Measurements from ENCODE around the gene ARHGEF6.

Gene ARHGEF6

GRCh38 chrX:136636121-136636520 lies 144.6 kb downstream of the ARHGEF6 start:
- DNase-seq: no peak

GRCh38 chrX:136635235-136635634 lies 145.5 kb downstream of the ARHGEF6 start:
- no peak for DNase-seq

- no peak for DNase-seq
Measured at GRCh38 chrX:136630881-136631280, 149.9 kb downstream of the ARHGEF6 start.

- no peak for DNase-seq
Measured at GRCh38 chrX:136629084-136629750, 151.5 kb downstream of the ARHGEF6 start.

- DNase-seq: no peak
Measured at GRCh38 chrX:136627409-136627808, 153.3 kb downstream of the ARHGEF6 start.

GRCh38 chrX:136626891-136627290 lies 153.8 kb downstream of the ARHGEF6 start:
- DNase-seq: no peak

- DNase-seq: no peak
Measured at GRCh38 chrX:136626237-136626636, 154.5 kb downstream of the ARHGEF6 start.

- no peak for DNase-seq
Measured at GRCh38 chrX:136625246-136625645, 155.5 kb downstream of the ARHGEF6 start.

GRCh38 chrX:136623396-136623795 lies 157.3 kb downstream of the ARHGEF6 start:
- DNase-seq: no peak

GRCh38 chrX:136622568-136622967 lies 158.2 kb downstream of the ARHGEF6 start:
- no peak for DNase-seq

- DNase-seq: no peak
Measured at GRCh38 chrX:136620780-136621179, 160.0 kb downstream of the ARHGEF6 start.

- no peak for DNase-seq
Measured at GRCh38 chrX:136619899-136620505, 160.7 kb downstream of the ARHGEF6 start.

GRCh38 chrX:136616987-136617685 lies 163.6 kb downstream of the ARHGEF6 start:
- DNase-seq: no peak

Measured in NCI-H187 treated with DMSO at 0.1 percent for 48 hours (cell line).